HG03439 (cell line): Measurements from ENCODE around the gene C1orf74.

Source experiments
- ATAC-seq: cut with Tn5 transposase; IDR thresholded peaks from one replicate; pipeline ENCODE4 v1.9.1; 2021; ENCODE audit warnings: mild to moderate bottlenecking, moderate library complexity; ENCODE audit not compliant: unreplicated experiment

The C1orf74 gene

DNA sequence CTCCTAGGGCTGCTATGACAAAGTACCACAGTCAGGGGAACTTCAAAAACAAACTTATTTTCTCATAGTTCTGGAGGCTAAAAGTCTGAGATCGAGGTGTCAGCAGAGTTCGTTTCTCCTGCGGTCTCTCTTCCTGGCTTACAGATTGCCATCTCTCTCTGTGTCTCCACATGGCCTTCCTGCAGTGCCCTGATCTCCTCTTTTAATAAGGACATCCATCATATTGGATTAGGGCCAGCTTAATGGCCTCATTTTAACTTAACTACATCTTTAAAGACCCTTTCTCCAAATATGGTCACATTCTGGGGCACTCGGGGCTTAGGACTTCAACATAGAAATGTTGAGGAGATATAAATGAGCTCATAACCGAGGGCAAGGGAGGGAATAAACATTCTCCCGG is 12.2 kb downstream of the C1orf74 start:
- no peak for ATAC-seq

DNA sequence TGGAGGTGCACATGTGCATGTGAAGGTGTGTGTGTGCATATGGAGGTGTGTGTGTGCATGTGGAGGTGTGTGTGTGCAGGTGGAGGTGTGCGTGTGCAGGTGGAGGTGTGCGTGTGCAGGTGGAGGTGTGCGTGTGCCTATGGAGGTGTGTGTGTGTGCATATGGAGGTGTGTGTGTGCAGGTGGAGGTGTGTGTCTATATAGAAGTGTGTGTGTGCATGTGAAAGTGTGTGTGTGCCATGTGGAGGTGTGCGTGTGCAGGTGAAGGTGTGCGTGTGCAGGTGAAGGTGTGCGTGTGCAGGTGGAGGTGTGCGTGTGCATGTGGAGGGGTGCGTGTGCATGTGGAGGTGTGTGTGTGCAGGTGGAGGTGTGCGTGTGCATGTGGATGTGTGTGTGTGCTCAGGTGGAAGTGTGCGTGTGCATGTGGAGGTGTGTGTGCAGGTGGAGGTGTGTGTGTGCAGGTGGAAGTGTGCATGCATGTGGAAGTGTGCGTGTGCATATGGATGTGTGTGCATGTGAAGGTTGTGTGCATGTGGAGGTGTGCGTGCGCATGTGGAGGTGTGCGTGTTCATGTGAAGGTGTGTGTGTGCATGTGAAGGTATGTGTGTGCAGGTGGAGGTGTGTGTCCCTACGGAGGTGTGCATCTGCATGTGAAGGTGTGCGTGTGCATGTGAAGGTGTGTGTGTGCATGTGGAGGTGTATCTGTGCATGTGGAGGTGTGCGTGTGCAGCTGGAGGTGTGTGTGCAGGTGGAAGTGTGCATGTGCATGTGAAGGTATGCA is 13.5 kb downstream of the C1orf74 start:
- ATAC-seq: no peak

DNA sequence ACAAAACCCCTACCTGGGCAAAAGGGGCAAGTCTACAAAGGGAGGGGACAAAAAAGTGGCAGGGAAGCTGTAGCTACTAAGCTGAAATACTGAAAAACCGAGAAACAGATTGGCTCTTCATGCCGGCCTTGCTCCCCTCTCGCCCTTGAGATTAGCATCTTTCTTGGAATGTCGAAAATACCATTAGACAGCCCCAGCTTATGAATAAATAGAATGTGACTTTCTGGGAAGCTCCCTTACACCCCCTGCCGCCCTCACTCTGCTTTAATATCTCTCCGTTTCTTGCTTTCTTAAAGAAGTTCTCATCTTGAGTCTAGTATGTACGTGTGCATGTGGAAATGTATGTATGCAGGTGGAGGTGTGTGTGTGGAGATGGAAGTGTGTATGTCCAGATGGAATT is 14.4 kb downstream of the C1orf74 start:
- no peak for ATAC-seq

GRCh38 chr1:209769171-209769904 is 15.0 kb downstream of the C1orf74 start:
- peak; percentile 60 for ATAC-seq

- peak; percentile 84 for ATAC-seq
These were observed 16.0 kb downstream of the C1orf74 start for GRCh38 chr1:209768354-209768774.

- no peak for ATAC-seq
These were observed 16.7 kb downstream of the C1orf74 start for GRCh38 chr1:209767706-209768105.

DNA sequence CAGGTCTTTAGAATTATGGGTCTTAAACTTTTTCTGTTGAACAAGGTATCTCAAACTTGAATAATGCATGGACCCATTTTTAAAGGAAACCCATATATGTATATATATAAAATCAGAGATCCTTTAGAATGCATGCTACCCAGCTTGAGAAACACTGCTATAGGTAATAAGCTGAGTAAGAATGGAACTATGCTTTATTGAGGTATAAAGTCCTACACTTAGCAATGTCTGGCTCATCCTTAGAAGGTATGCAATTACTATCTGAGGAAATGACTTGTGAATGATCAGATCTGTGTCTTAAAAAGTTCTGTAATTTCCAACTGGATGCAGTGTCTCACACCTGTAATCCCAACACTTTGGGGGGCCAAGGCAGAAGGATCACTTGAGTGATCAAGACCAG is 17.3 kb downstream of the C1orf74 start:
- no peak for ATAC-seq

DNA sequence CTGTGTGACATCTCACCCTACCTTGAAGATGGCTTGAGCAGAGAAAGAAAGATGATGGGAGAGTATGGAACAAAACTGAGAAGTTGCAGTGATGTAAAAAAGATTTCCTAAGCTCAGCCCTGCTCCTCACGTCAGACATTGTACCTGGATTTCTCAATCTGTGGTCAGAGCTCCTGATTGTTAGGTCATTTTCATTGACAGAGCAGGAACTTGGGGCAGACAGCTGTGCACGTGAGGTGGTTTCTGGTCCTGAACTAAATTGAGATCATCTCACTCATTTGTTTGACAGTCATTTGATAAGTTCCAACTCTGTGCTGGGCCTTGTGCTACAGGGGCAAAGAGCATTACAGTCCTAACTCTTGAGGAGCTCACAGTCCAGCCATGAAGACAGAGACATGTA is 18.3 kb downstream of the C1orf74 start:
- ATAC-seq: no peak

- ATAC-seq: no peak
These were observed 23.2 kb downstream of the C1orf74 start for GRCh38 chr1:209761011-209761635.

DNA sequence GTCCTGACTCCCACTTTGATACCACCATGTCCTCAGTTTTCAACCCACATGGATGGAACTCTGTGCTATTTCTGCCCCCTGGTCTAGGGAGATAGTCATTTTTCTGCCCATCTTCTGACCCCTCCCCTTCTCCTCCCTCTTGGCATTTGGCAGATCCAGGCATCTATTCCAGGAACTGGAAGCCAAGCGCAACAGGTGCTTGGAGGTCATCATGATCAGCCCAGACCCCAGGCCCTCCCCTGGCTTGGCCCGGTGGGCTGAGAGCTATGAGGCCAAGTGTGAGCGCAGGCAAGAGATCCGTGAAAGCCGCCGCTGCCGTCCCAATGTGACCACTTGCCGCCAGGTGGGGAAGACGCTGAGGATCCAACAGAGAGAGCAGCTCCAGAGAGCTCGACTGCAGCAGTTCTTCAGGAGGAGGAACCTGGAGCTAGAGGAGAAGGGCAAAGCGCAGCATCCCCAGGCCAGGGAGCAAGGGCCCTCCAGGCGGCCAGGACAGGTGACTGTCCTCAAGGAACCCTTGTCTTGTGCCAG is 24.5 kb downstream of the C1orf74 start:
- no peak for ATAC-seq

DNA sequence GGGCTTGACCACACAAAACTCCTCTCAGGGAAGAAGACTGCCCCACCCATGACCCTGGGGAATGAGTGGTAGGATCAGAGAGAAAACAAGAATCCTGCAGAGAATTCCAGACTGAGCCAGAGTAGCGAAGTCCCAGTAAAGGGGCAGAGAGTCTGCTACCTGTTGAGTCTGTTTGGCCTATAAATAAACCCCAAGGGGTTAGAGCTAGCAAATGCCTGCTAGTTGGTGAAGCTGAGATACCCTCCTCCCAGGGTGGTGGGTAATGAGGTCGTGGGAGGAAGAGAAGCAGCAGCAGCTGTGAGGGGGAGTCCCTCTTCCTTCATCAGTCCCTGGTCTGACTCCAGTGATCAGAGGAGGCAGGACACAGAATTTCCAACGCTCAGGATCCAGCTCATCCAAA is 26.0 kb downstream of the C1orf74 start:
- ATAC-seq: no peak

DNA sequence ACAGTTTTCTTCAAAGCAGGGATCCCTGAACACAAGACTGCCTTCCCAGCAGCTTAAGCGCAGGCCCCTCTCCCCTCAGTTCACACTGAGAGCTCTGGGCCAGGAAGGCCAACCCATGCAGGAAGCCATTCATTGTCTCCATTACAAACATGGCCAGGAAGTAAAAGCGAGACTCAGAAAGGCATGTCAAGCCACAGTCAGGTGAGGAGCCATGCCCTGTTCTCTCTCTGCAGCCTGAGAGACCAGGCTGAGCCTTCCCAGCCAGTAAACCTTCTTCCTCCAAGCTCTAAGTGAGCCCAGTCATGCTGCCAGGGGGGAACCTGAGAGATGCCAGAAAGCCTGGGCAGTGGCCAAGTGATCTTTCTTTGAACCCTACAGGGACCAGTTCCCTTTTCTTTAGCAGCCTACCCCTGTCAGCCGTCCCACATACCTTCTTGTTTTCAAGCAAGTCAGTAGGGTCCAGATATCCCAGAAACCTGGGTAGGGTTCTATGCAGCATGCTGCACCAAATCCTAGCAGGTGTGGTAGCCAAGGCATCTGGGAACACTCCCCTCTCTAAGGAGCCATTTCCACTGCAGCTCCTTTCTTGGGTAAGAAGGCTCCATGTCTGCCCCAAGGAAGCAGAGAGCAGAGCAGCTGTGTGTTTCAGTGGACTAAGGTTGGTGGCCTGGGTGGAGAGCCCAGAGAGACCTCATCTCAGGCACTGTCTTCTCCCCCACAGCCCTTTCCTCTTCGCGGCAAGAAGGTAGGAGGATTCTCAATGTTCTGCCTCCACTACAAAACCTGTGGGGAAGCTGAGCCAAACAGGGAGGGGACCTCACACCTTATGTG is 27.5 kb downstream of the C1orf74 start:
- peak; percentile 21 for ATAC-seq

DNA sequence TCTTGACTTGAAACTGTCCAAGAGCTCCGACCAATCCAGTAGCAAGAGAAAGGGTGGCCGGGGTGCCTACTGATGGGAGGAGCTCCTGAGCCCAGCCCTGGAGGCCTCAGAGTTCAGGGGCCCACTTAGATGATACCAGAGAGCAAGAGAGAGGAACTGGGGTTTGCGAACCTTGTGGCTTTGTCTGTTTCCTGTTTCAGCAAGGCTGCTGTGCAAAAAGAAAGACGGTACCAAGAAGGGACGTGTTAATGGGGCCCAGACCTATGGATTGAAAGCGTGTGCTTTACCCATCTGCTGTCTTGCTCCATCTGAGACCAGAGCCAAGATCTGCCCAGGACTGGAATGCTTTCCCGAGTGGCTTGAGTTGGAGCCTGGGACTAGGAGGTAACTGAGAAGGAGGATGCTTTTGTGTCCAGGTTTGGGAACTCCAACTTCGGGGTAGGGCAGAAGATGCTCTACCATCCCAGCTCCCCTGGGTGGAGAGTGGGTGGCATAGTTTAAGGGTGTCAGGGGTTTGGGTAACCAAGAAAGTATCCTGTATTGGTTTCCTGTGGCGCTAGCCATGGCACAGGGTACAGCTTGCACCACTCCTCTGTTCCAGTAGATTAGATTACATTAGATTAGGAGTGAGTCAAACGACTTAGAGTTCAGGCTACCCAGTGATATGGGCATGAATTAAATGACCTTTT is 28.3 kb downstream of the C1orf74 start, which contains the start of gene TRAF3IP3:
TRAF3IP3 (plus strand) TSS at position 128 of the 689 bp plus-strand sequence. CDS start 3,987 bp downstream, outside the sequence.
- peak; percentile 82 for ATAC-seq

DNA sequence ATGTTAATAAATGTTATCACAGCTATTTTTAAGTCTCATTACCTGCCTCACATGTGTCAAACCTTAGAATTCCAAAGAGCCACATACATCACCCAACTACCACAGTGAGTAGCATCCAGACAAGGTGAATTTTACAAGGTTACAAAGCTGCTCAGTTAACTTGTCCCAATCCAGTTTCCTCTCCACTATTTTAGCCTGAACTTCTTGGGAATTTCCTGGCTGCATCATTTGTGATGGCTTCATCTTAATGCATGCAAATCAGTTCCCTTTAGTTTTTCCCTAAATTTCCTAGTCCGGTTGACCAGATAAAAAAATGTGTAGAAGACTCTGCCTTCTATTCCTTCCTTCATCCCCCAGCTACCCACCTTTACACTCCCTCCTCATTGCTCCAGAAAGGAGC is 29.1 kb downstream of the C1orf74 start:
- ATAC-seq: no peak

GRCh38 chr1:209752890-209753289 is 31.5 kb downstream of the C1orf74 start:
- no peak for ATAC-seq

DNA sequence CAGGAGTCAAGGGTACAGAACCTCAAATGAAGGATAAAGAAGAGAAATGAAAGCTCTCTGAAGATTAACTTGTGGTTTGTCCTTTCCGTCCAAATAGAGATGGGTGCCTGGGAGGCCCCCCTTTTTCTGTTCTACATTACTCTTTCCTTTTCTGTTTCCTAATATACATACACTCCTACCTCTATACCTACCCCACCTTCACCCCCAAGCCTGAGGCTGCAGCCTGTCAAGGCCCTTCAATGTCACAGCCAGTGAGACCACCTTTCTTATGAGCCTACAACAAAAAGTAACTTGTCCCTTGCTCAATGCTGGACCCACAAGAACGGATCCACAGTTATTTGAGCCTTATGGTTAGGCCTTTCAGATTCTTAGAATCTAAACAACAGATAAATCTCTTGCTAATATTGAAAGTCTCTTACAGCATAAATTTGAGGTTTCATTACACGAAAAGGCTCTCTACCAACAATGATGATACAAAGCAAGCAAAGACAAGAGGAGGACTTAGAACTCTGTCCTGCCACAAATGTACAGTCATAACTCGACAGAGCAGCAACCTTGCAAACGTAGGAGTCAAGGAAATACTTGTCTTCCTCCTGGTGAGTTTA is 32.6 kb downstream of the C1orf74 start:
- ATAC-seq: peak; percentile 46

DNA sequence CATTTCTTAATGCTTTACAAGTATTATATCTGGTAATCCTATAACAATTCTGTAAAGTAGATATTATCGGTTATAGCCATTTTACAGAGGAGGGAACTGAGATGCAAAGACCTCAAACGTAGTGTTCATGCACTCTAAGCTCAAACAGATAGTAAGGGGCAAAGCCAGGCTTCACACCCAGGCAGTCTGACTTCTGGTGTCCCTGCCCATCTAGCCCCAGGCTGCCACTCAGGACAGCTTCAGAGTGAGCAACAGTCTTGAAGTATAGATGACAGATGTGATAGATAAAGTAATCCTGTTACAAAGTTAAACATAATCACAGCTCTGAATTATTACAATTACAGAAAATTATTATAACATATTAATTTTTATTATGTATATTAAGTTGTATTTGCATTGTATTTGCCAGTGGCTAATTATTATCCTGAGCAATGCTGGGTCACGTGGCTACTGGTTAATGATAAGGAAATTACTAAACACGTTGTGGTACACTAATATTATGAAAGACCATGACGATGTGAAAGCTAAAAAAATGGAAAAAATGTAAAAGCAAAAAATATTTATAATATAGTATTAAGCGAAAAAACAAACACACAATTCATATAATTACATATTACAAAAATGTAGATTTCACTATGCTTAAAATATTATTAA is 34.6 kb downstream of the C1orf74 start:
- ATAC-seq: no peak

DNA sequence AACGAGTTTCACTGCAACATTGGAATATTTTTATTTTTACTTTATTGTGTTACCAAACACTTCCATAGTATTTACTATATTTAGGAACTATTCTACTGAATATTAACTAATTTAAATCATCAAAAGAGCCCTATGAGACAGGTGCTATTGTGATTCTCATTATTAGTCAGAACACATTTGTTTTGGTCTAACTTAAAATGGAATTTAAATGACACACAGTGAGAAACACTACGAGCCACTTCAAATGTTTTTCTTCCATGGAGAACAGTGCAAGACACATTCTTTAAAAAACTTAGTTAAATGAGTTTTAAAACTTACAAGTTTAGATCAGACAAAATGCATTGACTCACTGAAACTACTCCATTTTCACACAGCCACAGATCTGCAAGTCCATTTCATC is 35.2 kb downstream of the C1orf74 start:
- no peak for ATAC-seq

DNA sequence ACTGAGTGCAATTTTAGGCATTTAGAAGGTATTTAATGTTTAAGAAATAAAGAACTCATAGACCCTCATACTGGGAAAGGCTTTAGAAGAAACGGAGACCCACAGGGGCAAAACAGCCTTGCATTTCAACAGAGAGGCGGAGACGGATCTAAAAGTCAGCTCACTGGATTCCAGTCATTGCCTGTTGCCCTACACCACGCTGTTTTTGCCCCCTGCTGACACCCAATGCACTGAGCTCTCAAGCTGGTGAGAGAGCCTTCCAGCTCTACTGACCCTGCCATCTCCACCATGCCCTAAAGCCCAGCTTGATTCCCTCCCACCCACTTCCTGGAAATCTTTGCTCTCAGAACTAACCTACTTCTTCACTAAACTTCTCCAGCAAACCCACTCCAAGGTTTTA is 35.7 kb downstream of the C1orf74 start:
- ATAC-seq: no peak
